Spleen (tissue), 11 donors: ENCODE measurements around the gene KRTAP10-2. TPM values are rescaled to one million over a fixed set of nuclear protein-coding genes. Genes with fewer than 3 reads are reported as not detected.

Experiments
- DNase-seq: peaks from one replicate; pipeline ENCODE4 v3.0.0-alpha.2; 2020
- H3K27ac ChIP-seq, 8 donors: fragments of 200-600 bp; sonication (generic) in 7 of 8; 1 replicate in 4 of 8; 2 replicates in 4 of 8; pipeline versions ENCODE4 v1.5.0 to v1.8.0; 2016 to 2021; ENCODE audit warnings: inconsistent platforms in 4 of 8, mild to moderate bottlenecking in 4 of 8, moderate library complexity in 1 of 8
- H3K27me3 ChIP-seq, 7 donors: fragments of 200-600 bp; sonication (generic) in 6 of 7; replicated peaks in 1 of 7; 1 replicate in 4 of 7; 2 replicates in 3 of 7; pipeline versions ENCODE4 v1.5.0 to v1.8.0; 2016 to 2021; ENCODE audit warnings: inconsistent platforms in 3 of 7, mild to moderate bottlenecking in 1 of 7
- H3K36me3 ChIP-seq, 6 donors: fragments of 200-600 bp; sonication (generic) in 5 of 6; 1 replicate in 4 of 6; 2 replicates in 2 of 6; pipeline versions ENCODE4 v1.5.0 to v1.8.0; 2016 to 2021; ENCODE audit warnings: inconsistent platforms in 2 of 6
- H3K4me1 ChIP-seq, 6 donors: fragments of 200-600 bp; sonication (generic) in 5 of 6; 1 replicate in 3 of 6; 2 replicates in 3 of 6; pipeline versions ENCODE4 v1.5.0 to v1.8.0; 2016 to 2021; ENCODE audit warnings: inconsistent platforms in 3 of 6
- H3K4me3 ChIP-seq, 8 donors: fragments of 200-600 bp; sonication (generic) in 7 of 8; 1 replicate in 4 of 8; 2 replicates in 4 of 8; pipeline versions ENCODE4 v1.5.0 to v1.8.0; 2016 to 2021; ENCODE audit warnings: inconsistent platforms in 4 of 8, mild to moderate bottlenecking in 4 of 8, moderate library complexity in 2 of 8
- H3K9me3 ChIP-seq, 8 donors: fragments of 200-600 bp; sonication (generic) in 7 of 8; 1 replicate in 4 of 8; 2 replicates in 4 of 8; pipeline versions ENCODE4 v1.5.0 to v1.8.0; 2016 to 2021; ENCODE audit warnings: inconsistent platforms in 4 of 8
- CTCF ChIP-seq, 11 experiments: fragments of 200-600 bp in 7 of 11; fragments of 450-650 bp in 4 of 11; sonication (generic) in 4 of 11; IDR thresholded peaks in 8 of 11; conservative IDR thresholded peaks in 3 of 11; 1 replicate in 7 of 11; 2 replicates in 4 of 11; pipeline versions ENCODE4 v1.4.0 to v1.8.0; 2016 to 2021; ENCODE audit warnings: antibody characterized with exemption in 11 of 11, inconsistent platforms in 4 of 11, mild to moderate bottlenecking in 1 of 11
- POLR2A ChIP-seq, 3 donors: fragments of 450-650 bp; IDR thresholded peaks; one replicate each; pipeline ENCODE4 v1.5.1; 2017; ENCODE audit warnings: antibody characterized with exemption in 3 of 3, mild to moderate bottlenecking in 1 of 3
- POLR2AphosphoS5 ChIP-seq, 3 donors: sonication (generic); formaldehyde crosslinking; IDR thresholded peaks; one replicate each; pipeline ENCODE4 v1.5.1; 2017; ENCODE audit warnings: antibody characterized with exemption in 3 of 3
- WGBS, 5 donors: extraction: QIAGEN DNeasy Blood & Tissue Kit in 3 of 5; methylation state at CpG; one replicate each; pipeline versions ENCODE4 v1.1.5 to v1.1.7; 2013 to 2018; 5-methylcytosine and 5-hydroxymethylcytosine counted together
- intact Hi-C: fragments of 100-400 bp; cut with DNase I; formaldehyde crosslinking; loops from one replicate; pipeline ENCODE4 v1.15.0; 2023; ENCODE audit warnings: low total_unique reads
- polyA plus RNA-seq, 3 donors: library from polyadenylated mRNA; stranded (reverse); fragments of 200-250 nt; gene quantifications; one replicate each; pipeline ENCODE4 v1.2.1, GENCODE V29; 2013
- total RNA-seq, 7 donors: library from RNA; depleted of rRNA in 3 of 7; stranded (reverse); fragments of >200 nt in 3 of 7; fragmentation: NEBNext Ultra II Directional in 4 of 7; extraction: Animal tissue kit (Norgen Biotek cat#: 25700) in 4 of 7; gene quantifications; one replicate each; pipeline versions ENCODE4 v1.1.0 to v1.2.1, GENCODE V29; 2016 to 2021
- donor health status: healthy with polysubstance abuse.
- donor health status: DM: no; HTN: no; CAD: no; lungs with moderate emphysema.
- donor health status: DM: no; HTN: no; CAD: no.
- donor health status: Bipolar disorder and iron deficiency.
- donor health status: healthy.
- donor health status: DM: no; HTN: no; CAD: no.
- donor health status: DM: yes; HTN: yes; CAD: no.

The KRTAP10-2 gene
- total and polyA plus RNA-seq, 10 donors: not detected

DNA sequence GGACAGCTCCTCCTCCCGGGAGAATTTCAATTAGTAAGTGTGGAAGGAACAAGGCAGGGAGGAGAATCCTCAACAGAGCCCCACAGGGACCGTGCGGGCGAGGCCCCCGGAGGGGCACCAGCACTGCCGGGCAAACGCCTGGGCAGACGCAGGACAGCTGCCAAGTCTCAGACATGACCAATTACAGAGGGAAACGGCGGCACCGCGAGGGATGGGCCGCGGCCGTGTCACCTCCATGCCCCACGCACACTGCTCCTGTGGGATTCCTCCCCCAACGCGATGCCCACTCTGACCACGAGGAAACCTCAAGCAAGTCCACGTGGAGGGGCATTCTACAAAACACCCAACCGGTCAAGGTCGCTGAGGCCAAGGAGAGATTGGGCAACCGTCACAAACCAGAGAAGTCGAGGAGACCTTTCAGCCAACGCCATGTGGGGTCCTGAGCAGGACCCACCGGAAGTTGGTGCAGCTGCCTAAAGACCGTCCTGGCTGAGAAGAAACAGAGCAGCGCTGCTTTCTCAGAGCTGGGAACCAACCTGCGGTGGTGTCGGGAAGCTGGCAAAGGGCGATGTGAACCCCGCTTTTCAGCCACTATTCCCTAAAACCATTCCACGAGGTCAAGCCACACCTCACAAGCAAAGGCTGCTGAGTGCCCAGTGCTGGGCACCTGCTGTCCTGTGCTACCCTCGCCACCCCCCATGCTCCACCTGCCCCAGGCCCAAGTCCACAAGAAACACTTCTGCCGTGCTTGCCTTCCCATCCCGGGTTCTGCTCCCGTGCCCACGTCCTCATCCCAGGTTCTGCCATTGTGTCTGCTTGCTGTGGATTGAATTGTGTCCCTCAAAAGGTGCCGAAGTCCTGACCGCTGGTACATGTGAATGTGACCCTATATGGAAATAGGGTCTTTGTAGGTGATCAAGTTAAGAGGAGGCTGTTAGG lies 20.8 kb upstream of the KRTAP10-2 start:
- intact Hi-C loops: no loop called here
- no peak overlapping the region for H3K27ac ChIP-seq

DNA sequence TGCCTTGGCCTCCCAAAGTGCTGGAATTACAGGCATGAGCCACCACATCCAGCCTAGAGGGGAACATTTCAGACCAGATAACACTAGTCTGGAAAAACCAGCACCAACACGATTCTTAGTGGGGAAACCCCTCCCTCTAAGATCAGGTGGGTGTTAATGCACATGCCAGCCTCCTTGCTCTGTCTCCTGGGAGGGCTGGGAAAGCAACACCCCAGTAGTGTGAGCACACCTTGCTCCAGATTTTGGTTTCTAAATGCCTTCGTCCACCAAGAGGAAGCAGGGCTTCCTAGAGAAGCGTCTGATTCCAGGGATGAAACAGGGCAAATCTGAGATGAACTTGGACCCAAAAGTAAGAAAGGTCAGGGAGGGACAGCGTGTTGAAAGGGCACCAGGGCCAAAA lies 20.0 kb upstream of the KRTAP10-2 start:
- intact Hi-C loops: no loop called here
- Histone ChIP-seq H3K9me3 (peaks cover 0 to 12% (median 5%) of the 10 kb centered on the region in 8 donors), H3K4me1 (peaks cover 0 to 15% (median 5%) of the 10 kb centered on the region in 6 donors), H3K36me3 (no peaks in the 10 kb centered on the region), H3K4me3 (no peak overlapping the region), H3K27ac (no peak overlapping the region), H3K27me3 (peaks cover 0 to 31% (median 0%) of the 10 kb centered on the region in 7 donors)
- TF ChIP-seq POLR2AphosphoS5 (IDR thresholded peaks at IDR 0.05) (no peak), POLR2A (IDR thresholded peaks at IDR 0.05) (no peak), CTCF (IDR thresholded peaks at IDR 0.05 in 8 of 11, conservative IDR thresholded peaks at IDR 0.05 in 3 of 11) (no peak)
- WGBS, 5 donors: 65 to 87% (median 78%) methylated on average over 4 of the region's 4 CpGs
- peak; percentile 7 for DNase-seq

More for the DNA sequence above, 20.8 kb upstream of the KRTAP10-2 start:
- H3K9me3 ChIP-seq: peaks cover 0 to 20% (median 13%) of the 10 kb centered on the region in 8 donors
- H3K36me3 ChIP-seq: no peaks in the 10 kb centered on the region
- TF ChIP-seq POLR2AphosphoS5 (IDR thresholded peaks at IDR 0.05) (no peak), CTCF (IDR thresholded peaks at IDR 0.05 in 8 of 11, conservative IDR thresholded peaks at IDR 0.05 in 3 of 11) (no peak), POLR2A (IDR thresholded peaks at IDR 0.05) (no peak)
- H3K27me3 ChIP-seq: peaks cover 0 to 31% (median 0%) of the 10 kb centered on the region in 7 donors
- 88 to 93% (median 90%) methylated on average over 40 of the region's 40 CpGs for WGBS, 5 donors
- H3K4me3 ChIP-seq: no peak overlapping the region
- H3K4me1 ChIP-seq: peaks cover 0 to 10% (median 4%) of the 10 kb centered on the region in 6 donors
- DNase-seq: peak; percentile 49

GRCh38 chr21:44569861-44570517 lies 18.7 kb upstream of the KRTAP10-2 start:
- Histone ChIP-seq H3K36me3 (no peaks in the 10 kb centered on the region), H3K9me3 (peaks cover 0 to 10% (median 2%) of the 10 kb centered on the region in 8 donors), H3K27me3 (peaks cover 0 to 28% (median 0%) of the 10 kb centered on the region in 7 donors), H3K4me3 (no peak overlapping the region), H3K4me1 (peaks cover 0 to 27% (median 4%) of the 10 kb centered on the region in 6 donors), H3K27ac (no peak overlapping the region)
- TF ChIP-seq POLR2A (IDR thresholded peaks at IDR 0.05) (no peak), CTCF (IDR thresholded peaks at IDR 0.05 in 8 of 11, conservative IDR thresholded peaks at IDR 0.05 in 3 of 11) (no peak), POLR2AphosphoS5 (IDR thresholded peaks at IDR 0.05) (no peak)
- peak; percentile 47 for DNase-seq
- WGBS, 5 donors: 77 to 93% (median 84%) methylated on average over 10 to 12 of the region's 12 CpGs
- intact Hi-C loops: no loop called here
